ENCODE results near the gene HNRNPLL.

The HNRNPLL gene

GRCh38 chr2:38590053-38590452 lies 12.7 kb downstream of the HNRNPLL start:
- no peak for DNase-seq

GRCh38 chr2:38586931-38587330 lies 15.8 kb downstream of the HNRNPLL start:
- no peak for DNase-seq

GRCh38 chr2:38584881-38585280 lies 17.8 kb downstream of the HNRNPLL start:
- DNase-seq, result no peak

GRCh38 chr2:38583994-38584393 lies 18.7 kb downstream of the HNRNPLL start:
- no peak for DNase-seq

- DNase-seq, result no peak
These were observed 19.2 kb downstream of the HNRNPLL start for GRCh38 chr2:38583524-38583923.

GRCh38 chr2:38581193-38582147 lies 21.3 kb downstream of the HNRNPLL start:
- DNase-seq, result peak in 1 of 2 donors; percentile 39

GRCh38 chr2:38580115-38580636 lies 22.6 kb downstream of the HNRNPLL start:
- no peak for DNase-seq

GRCh38 chr2:38578832-38579231 lies 23.9 kb downstream of the HNRNPLL start:
- DNase-seq, result no peak

- no peak for DNase-seq
These were observed 28.4 kb downstream of the HNRNPLL start for GRCh38 chr2:38574278-38574677.

- peak; percentile 35 to 43 for DNase-seq
These were observed 30.6 kb downstream of the HNRNPLL start for GRCh38 chr2:38572167-38572566.

- DNase-seq, result no peak
These were observed 31.5 kb downstream of the HNRNPLL start for GRCh38 chr2:38571193-38571592.

- DNase-seq, result no peak
These were observed 33.8 kb downstream of the HNRNPLL start for GRCh38 chr2:38568724-38569436.

- DNase-seq, result no peak
These were observed 37.4 kb downstream of the HNRNPLL start for GRCh38 chr2:38565333-38565732.

GRCh38 chr2:38561691-38562090 lies 41.0 kb downstream of the HNRNPLL start:
- DNase-seq, result no peak

- no peak for DNase-seq
These were observed 42.6 kb downstream of the HNRNPLL start for GRCh38 chr2:38560092-38560491.

GRCh38 chr2:38557981-38558380 lies 44.7 kb downstream of the HNRNPLL start:
- no peak for DNase-seq

GRCh38 chr2:38557217-38557616 lies 45.5 kb downstream of the HNRNPLL start:
- no peak for DNase-seq

GRCh38 chr2:38556006-38556801 lies 46.5 kb downstream of the HNRNPLL start:
- no peak for DNase-seq

- DNase-seq, result no peak
These were observed 47.6 kb downstream of the HNRNPLL start for GRCh38 chr2:38554973-38555595.

- DNase-seq, result no peak
These were observed 49.2 kb downstream of the HNRNPLL start for GRCh38 chr2:38553554-38553953.

- DNase-seq, result no peak
These were observed 50.5 kb downstream of the HNRNPLL start for GRCh38 chr2:38552259-38552658.

- no peak for DNase-seq
These were observed 51.0 kb downstream of the HNRNPLL start for GRCh38 chr2:38551746-38552145.
